Activated CD4-positive, alpha-beta memory T cell treated with anti-CD3 and anti-CD28 coated beads, Interleukin-2, amount 10 ng/mL, durations not matched to agents 7 days and 5 days (primary cell): ENCODE results near the gene FMNL3. TPM values are rescaled to one million over a fixed set of nuclear protein-coding genes. Genes with fewer than 3 reads are reported as not detected.
"Not testable (repeated sequence)": the region's sequence is repeated elsewhere in the genome, so short reads cannot be mapped to it uniquely, and the experiment has no call there.

Experiments
- CTCF ChIA-PET: fragments of 350-600 bp; sonication (Branson Sonifier 250); formaldehyde crosslinking; loops from one replicate; lab custom pipeline; 2021; ENCODE audit warnings: antibody characterized with exemption, inconsistent platforms; lab: Charles Lee
- POLR2A ChIA-PET: fragments of 350-600 bp; sonication (Branson Sonifier 250); formaldehyde crosslinking; loops from one replicate; lab custom pipeline; 2021; ENCODE audit warnings: antibody characterized with exemption; lab: Charles Lee
- DNase-seq: peaks from one replicate; pipeline ENCODE4 v3.0.0-alpha.2; 2020
- H3K27ac Mint-ChIP-seq: one replicate; pipeline ENCODE4 v1.8.0; 2021; ENCODE audit warnings: mild to moderate bottlenecking, mixed read lengths
- H3K27me3 Mint-ChIP-seq: one replicate; pipeline ENCODE4 v1.8.0; 2021; ENCODE audit warnings: mixed read lengths
- H3K36me3 Mint-ChIP-seq: one replicate; pipeline ENCODE4 v1.8.0; 2021; ENCODE audit warnings: low read depth, mixed read lengths
- H3K4me1 Mint-ChIP-seq: one replicate; pipeline ENCODE4 v1.8.0; 2021; ENCODE audit warnings: mixed read lengths
- H3K4me3 Mint-ChIP-seq: one replicate; pipeline ENCODE4 v1.8.0; 2021; ENCODE audit warnings: mild to moderate bottlenecking, mixed read lengths
- H3K9me3 Mint-ChIP-seq: one replicate; pipeline ENCODE4 v1.8.0; 2021; ENCODE audit warnings: mixed read lengths
- total RNA-seq, 2 experiments: library from RNA; stranded (reverse); gene quantifications; one replicate each; pipeline ENCODE4 v1.2.3, GENCODE V29; 2021

Gene FMNL3
- total RNA-seq, 2 experiments from 2014 or later: 34.7 to 34.9 TPM

GRCh38 chr12:49734900-49735299 lies 27.7 kb upstream of the FMNL3 start:
- not testable (repeated sequence) for DNase-seq, H3K9me3 Mint-ChIP-seq, H3K27ac Mint-ChIP-seq

GRCh38 chr12:49733219-49734017 lies 26.2 kb upstream of the FMNL3 start:
- DNase-seq: no peak
- peaks cover 5% of the 10 kb centered on the region for H3K4me1 Mint-ChIP-seq
- H3K27me3 Mint-ChIP-seq: peaks cover 10% of the 10 kb centered on the region
- H3K27ac Mint-ChIP-seq: no peak overlapping the region
- H3K4me3 Mint-ChIP-seq: no peak overlapping the region
- ChIA-PET POLR2A (interaction anchor here (1.3 kb wide), 1 partner anchor 8 kb away, joined by 4 read pairs; no protein-coding TSS in a partner anchor), CTCF (no interaction called here)
- no peaks in the 10 kb centered on the region for H3K9me3 Mint-ChIP-seq
- no peaks in the 10 kb centered on the region for H3K36me3 Mint-ChIP-seq

More at GRCh38 chr12:49734900-49735299, 27.7 kb upstream of the FMNL3 start:
- POLR2A ChIA-PET, H3K36me3 Mint-ChIP-seq, H3K4me3 Mint-ChIP-seq, CTCF ChIA-PET, H3K4me1 Mint-ChIP-seq: not testable (repeated sequence)
- H3K27me3 Mint-ChIP-seq: peaks cover 10% of the 10 kb centered on the region

- ChIA-PET POLR2A (no interaction called here), CTCF (no interaction called here)
- peaks cover 5% of the 10 kb centered on the region for H3K4me1 Mint-ChIP-seq
- no peaks in the 10 kb centered on the region for H3K36me3 Mint-ChIP-seq
- DNase-seq: no peak
- peaks cover 21% of the 10 kb centered on the region for H3K27me3 Mint-ChIP-seq
- H3K9me3 Mint-ChIP-seq: no peaks in the 10 kb centered on the region
- H3K27ac Mint-ChIP-seq: no peak overlapping the region
- no peak overlapping the region for H3K4me3 Mint-ChIP-seq
Measured at GRCh38 chr12:49730568-49731101, 23.4 kb upstream of the FMNL3 start.

- ChIA-PET POLR2A (no interaction called here), CTCF (interaction anchor here (0.5 kb wide), 1 partner anchor 1276 kb away, joined by 3 read pairs; no protein-coding TSS in a partner anchor)
- no peak for DNase-seq
- no peak overlapping the region for H3K4me3 Mint-ChIP-seq
- H3K27me3 Mint-ChIP-seq: peaks cover 23% of the 10 kb centered on the region
- no peak overlapping the region for H3K27ac Mint-ChIP-seq
- H3K36me3 Mint-ChIP-seq: no peaks in the 10 kb centered on the region
- peaks cover 4% of the 10 kb centered on the region for H3K4me1 Mint-ChIP-seq
- H3K9me3 Mint-ChIP-seq: no peaks in the 10 kb centered on the region
Measured at GRCh38 chr12:49730050-49730449, 22.8 kb upstream of the FMNL3 start.

- H3K9me3 Mint-ChIP-seq: no peaks in the 10 kb centered on the region
- DNase-seq: no peak
- CTCF ChIA-PET: no interaction called here
- no peak overlapping the region for H3K4me3 Mint-ChIP-seq
- H3K4me1 Mint-ChIP-seq: no peaks in the 10 kb centered on the region
- POLR2A ChIA-PET: no interaction called here
- no peaks in the 10 kb centered on the region for H3K36me3 Mint-ChIP-seq
- H3K27ac Mint-ChIP-seq: no peak overlapping the region
- H3K27me3 Mint-ChIP-seq: peaks cover 29% of the 10 kb centered on the region
Measured at GRCh38 chr12:49728446-49728845, 21.2 kb upstream of the FMNL3 start.

- DNase-seq, H3K27ac Mint-ChIP-seq, H3K36me3 Mint-ChIP-seq, H3K4me1 Mint-ChIP-seq, H3K4me3 Mint-ChIP-seq, H3K9me3 Mint-ChIP-seq, POLR2A ChIA-PET: not testable (repeated sequence)
- peaks cover 44% of the 10 kb centered on the region for H3K27me3 Mint-ChIP-seq
- CTCF ChIA-PET: interaction anchor here (1.2 to 1.3 kb wide), 2 partner anchors 12 to 76 kb away, joined by 3 read pairs; no protein-coding TSS in a partner anchor
Measured at GRCh38 chr12:49721355-49721754, 14.2 kb upstream of the FMNL3 start.

- Mint-ChIP-seq H3K9me3 (no peaks in the 10 kb centered on the region), H3K27me3 (peaks cover 41% of the 10 kb centered on the region), H3K27ac (no peak overlapping the region), H3K36me3 (no peaks in the 10 kb centered on the region), H3K4me1 (no peaks in the 10 kb centered on the region), H3K4me3 (no peak overlapping the region)
- no peak for DNase-seq
- ChIA-PET CTCF (interaction anchor here (0.9 to 1.3 kb wide), 3 partner anchors 11 to 75 kb away, joined by 3 to 4 read pairs (median 3); no protein-coding TSS in a partner anchor), POLR2A (interaction anchor here (0.8 kb wide), 1 partner anchor 21 kb away, joined by 4 read pairs; the partner anchor contains the start of gene TMBIM6)
Measured at GRCh38 chr12:49720214-49720613, 13.0 kb upstream of the FMNL3 start.

- not testable (repeated sequence) for H3K4me3 Mint-ChIP-seq
- POLR2A ChIA-PET: interaction anchor here (1.0 kb wide), 1 partner anchor 23 kb away, joined by 4 read pairs; the partner anchor contains the start of gene TMBIM6
Measured at GRCh38 chr12:49717800-49718199, 10.6 kb upstream of the FMNL3 start.

GRCh38 chr12:49716553-49716952 lies 9.3 kb upstream of the FMNL3 start:
- no peaks in the 10 kb centered on the region for H3K9me3 Mint-ChIP-seq
- CTCF ChIA-PET: interaction anchor here (1.3 to 3.1 kb wide), 6 partner anchors 8 to 71 kb away, joined by 3 to 12 read pairs (median 4); partner anchors contain the start of gene TMBIM6
- no peaks in the 10 kb centered on the region for H3K4me1 Mint-ChIP-seq
- no peak overlapping the region for H3K27ac Mint-ChIP-seq
- no peak for DNase-seq
- peaks cover 44% of the 10 kb centered on the region for H3K27me3 Mint-ChIP-seq
- POLR2A ChIA-PET: interaction anchor here (1.4 kb wide), 1 partner anchor 25 kb away, joined by 10 read pairs; the partner anchor contains the start of gene TMBIM6
- H3K36me3 Mint-ChIP-seq: no peaks in the 10 kb centered on the region
- H3K4me3 Mint-ChIP-seq: no peak overlapping the region

More at GRCh38 chr12:49717800-49718199, 10.6 kb upstream of the FMNL3 start:
- H3K9me3 Mint-ChIP-seq, H3K4me1 Mint-ChIP-seq, DNase-seq, H3K27ac Mint-ChIP-seq, H3K36me3 Mint-ChIP-seq: not testable (repeated sequence)
- H3K27me3 Mint-ChIP-seq: peaks cover 39% of the 10 kb centered on the region
- CTCF ChIA-PET: interaction anchor here (1.2 to 3.1 kb wide), 5 partner anchors 11 to 73 kb away, joined by 3 to 12 read pairs (median 4); partner anchors contain the start of genes FMNL3 and TMBIM6

- H3K4me3 Mint-ChIP-seq, H3K27ac Mint-ChIP-seq, H3K9me3 Mint-ChIP-seq, H3K4me1 Mint-ChIP-seq, DNase-seq, H3K36me3 Mint-ChIP-seq, POLR2A ChIA-PET: not testable (repeated sequence)
- H3K27me3 Mint-ChIP-seq: peaks cover 44% of the 10 kb centered on the region
- CTCF ChIA-PET: interaction anchor here (13.4 kb wide), 1 partner anchor 72 kb away, joined by 372 read pairs; no protein-coding TSS in a partner anchor
Measured at GRCh38 chr12:49713952-49714351, 6.7 kb upstream of the FMNL3 start.

GRCh38 chr12:49708851-49709250 lies 1.6 kb upstream of the FMNL3 start:
- POLR2A ChIA-PET: interaction anchor here (1.0 to 6.9 kb wide), 5 partner anchors 46 to 77 kb away, joined by 3 to 38 read pairs (median 12); no protein-coding TSS in a partner anchor
- Mint-ChIP-seq H3K4me1 (peaks cover 25% of the 10 kb centered on the region), H3K9me3 (no peaks in the 10 kb centered on the region), H3K27ac (no peak overlapping the region), H3K36me3 (peaks cover 7% of the 10 kb centered on the region), H3K27me3 (peaks cover 30% of the 10 kb centered on the region), H3K4me3 (no peak overlapping the region)
- no peak for DNase-seq
- CTCF ChIA-PET: interaction anchor here (0.7 to 13.4 kb wide), 8 partner anchors 8 to 66 kb away, joined by 3 to 372 read pairs (median 4); partner anchors contain the start of gene TMBIM6

- ChIA-PET POLR2A (interaction anchor here (1.0 to 6.9 kb wide), 5 partner anchors 45 to 76 kb away, joined by 3 to 38 read pairs (median 12); no protein-coding TSS in a partner anchor), CTCF (interaction anchor here (0.6 to 13.4 kb wide), 7 partner anchors 9 to 65 kb away, joined by 3 to 372 read pairs (median 4); partner anchors contain the start of gene TMBIM6)
- Mint-ChIP-seq H3K4me1 (peaks cover 36% of the 10 kb centered on the region), H3K27me3 (peaks cover 29% of the 10 kb centered on the region), H3K4me3 (peak overlapping the region; percentile 63), H3K27ac (no peak overlapping the region), H3K36me3 (peaks cover 7% of the 10 kb centered on the region), H3K9me3 (no peaks in the 10 kb centered on the region)
- DNase-seq: no peak
Measured at GRCh38 chr12:49707812-49708147, 575 bp upstream of the FMNL3 start.
